Esophagus (tissue), 2 donors: ENCODE data around the gene RGP1. TPM values are rescaled to one million over a fixed set of nuclear protein-coding genes. Genes with fewer than 3 reads are reported as not detected.
A peak's percentile ranks its signal among the peaks of the same experiment; 100 is the strongest.

Source experiments
- H3K27ac ChIP-seq, 2 donors: one replicate each; pipeline ENCODE4 v1.5.1; 2013; ENCODE audit warnings: low read depth in 2 of 2, mild to moderate bottlenecking in 2 of 2, inconsistent platforms in 1 of 2, low read length in 1 of 2, moderate library complexity in 1 of 2
- H3K27me3 ChIP-seq, 2 donors: one replicate each; pipeline ENCODE4 v1.6.1; 2013; ENCODE audit warnings: low read length in 2 of 2, control low read depth in 1 of 2, mild to moderate bottlenecking in 1 of 2; ENCODE audit not compliant: insufficient read depth in 2 of 2, control insufficient read depth in 1 of 2
- H3K36me3 ChIP-seq, 2 donors: one replicate each; pipeline ENCODE4 v1.6.1; 2013; ENCODE audit warnings: low read length in 1 of 2; ENCODE audit not compliant: control insufficient read depth in 2 of 2, insufficient read depth in 2 of 2
- H3K4me1 ChIP-seq, 2 donors: one replicate each; pipeline ENCODE4 v1.6.1; 2013; ENCODE audit warnings: low read length in 1 of 2; ENCODE audit not compliant: control insufficient read depth in 2 of 2, insufficient read depth in 2 of 2
- H3K4me3 ChIP-seq, 2 donors: one replicate each; pipeline ENCODE4 v1.5.1; 2013; ENCODE audit warnings: low read length in 2 of 2, mild to moderate bottlenecking in 2 of 2, low read depth in 1 of 2, moderate library complexity in 1 of 2
- H3K9me3 ChIP-seq, 2 donors: one replicate each; pipeline ENCODE4 v1.6.1; 2013; ENCODE audit warnings: mild to moderate bottlenecking in 2 of 2, low read depth in 1 of 2, low read length in 1 of 2, moderate library complexity in 1 of 2; ENCODE audit not compliant: control insufficient read depth in 2 of 2, insufficient read depth in 1 of 2
- WGBS, 2 donors: extraction: QIAGEN DNeasy Blood & Tissue Kit; methylation state at CpG; one replicate each; pipeline ENCODE4 v1.1.7; 2013; 5-methylcytosine and 5-hydroxymethylcytosine counted together
- polyA plus RNA-seq, 2 donors: library from polyadenylated mRNA; stranded (reverse); fragments of 200-250 nt; gene quantifications; one replicate each; pipeline ENCODE4 v1.2.3, GENCODE V29; 2013
- donor health status: healthy with polysubstance abuse.
- donor health status: Bipolar disorder and iron deficiency.

Gene RGP1
- polyA plus RNA-seq, 2 donors = 5.3 to 6.3 TPM

- H3K36me3 ChIP-seq = no peaks in the 10 kb centered on the region
- no peaks in the 10 kb centered on the region for H3K4me1 ChIP-seq
- H3K27ac ChIP-seq = no peak overlapping the region
- H3K9me3 ChIP-seq = no peaks in the 10 kb centered on the region
- H3K4me3 ChIP-seq = no peak overlapping the region
- 91 to 95% methylated on average over 14 of the region's 14 CpGs for WGBS, 2 donors
- no peaks in the 10 kb centered on the region for H3K27me3 ChIP-seq
Measured at GRCh38 chr9:35792826-35793225, 43.7 kb downstream of the RGP1 start.

- H3K4me1 ChIP-seq = no peaks in the 10 kb centered on the region
- 65 to 82% methylated on average over 2 of the region's 2 CpGs for WGBS, 2 donors
- no peaks in the 10 kb centered on the region for H3K9me3 ChIP-seq
- H3K27me3 ChIP-seq = no peaks in the 10 kb centered on the region
- no peaks in the 10 kb centered on the region for H3K36me3 ChIP-seq
- no peak overlapping the region for H3K4me3 ChIP-seq
- no peak overlapping the region for H3K27ac ChIP-seq
Measured at GRCh38 chr9:35793461-35793860, 44.4 kb downstream of the RGP1 start.

GRCh38 chr9:35795695-35796094 lies 46.6 kb downstream of the RGP1 start:
- Histone ChIP-seq H3K9me3 (no peaks in the 10 kb centered on the region), H3K27me3 (no peaks in the 10 kb centered on the region), H3K27ac (no peak overlapping the region), H3K36me3 (peaks cover 0 to under 1% of the 10 kb centered on the region in 2 donors), H3K4me3 (no peak overlapping the region), H3K4me1 (no peaks in the 10 kb centered on the region)

GRCh38 chr9:35797311-35798109 lies 48.4 kb downstream of the RGP1 start:
- H3K9me3 ChIP-seq = no peaks in the 10 kb centered on the region
- 83 to 85% methylated on average over 6 of the region's 6 CpGs for WGBS, 2 donors
- H3K27ac ChIP-seq = no peak overlapping the region
- no peaks in the 10 kb centered on the region for H3K4me1 ChIP-seq
- no peak overlapping the region for H3K4me3 ChIP-seq
- no peaks in the 10 kb centered on the region for H3K27me3 ChIP-seq
- H3K36me3 ChIP-seq = peaks cover 0 to 3% of the 10 kb centered on the region in 2 donors

GRCh38 chr9:35798658-35799374 lies 49.7 kb downstream of the RGP1 start:
- H3K4me1 ChIP-seq = no peaks in the 10 kb centered on the region
- H3K36me3 ChIP-seq = peaks cover 0 to 3% of the 10 kb centered on the region in 2 donors
- no peak overlapping the region for H3K4me3 ChIP-seq
- H3K9me3 ChIP-seq = no peaks in the 10 kb centered on the region
- H3K27ac ChIP-seq = peak overlapping the region in 1 of 2 donors; percentile 30
- no peaks in the 10 kb centered on the region for H3K27me3 ChIP-seq
- 85 to 92% methylated on average over 4 of the region's 4 CpGs for WGBS, 2 donors

- Histone ChIP-seq H3K9me3 (no peaks in the 10 kb centered on the region), H3K4me1 (no peaks in the 10 kb centered on the region), H3K27ac (no peak overlapping the region), H3K36me3 (peaks cover 0 to 3% of the 10 kb centered on the region in 2 donors), H3K27me3 (no peaks in the 10 kb centered on the region), H3K4me3 (no peak overlapping the region)
- 85 to 89% methylated on average over 7 of the region's 7 CpGs for WGBS, 2 donors
Measured at GRCh38 chr9:35800530-35800929, 51.4 kb downstream of the RGP1 start.

- peaks cover 0 to 7% of the 10 kb centered on the region in 2 donors for H3K36me3 ChIP-seq
- no peaks in the 10 kb centered on the region for H3K27me3 ChIP-seq
- no peaks in the 10 kb centered on the region for H3K4me1 ChIP-seq
- no peaks in the 10 kb centered on the region for H3K9me3 ChIP-seq
- no peak overlapping the region for H3K27ac ChIP-seq
- 88 to 90% methylated on average over 13 of the region's 13 CpGs for WGBS, 2 donors
- no peak overlapping the region for H3K4me3 ChIP-seq
Measured at GRCh38 chr9:35801328-35802128, 52.4 kb downstream of the RGP1 start.

GRCh38 chr9:35806101-35806500 lies 57.0 kb downstream of the RGP1 start:
- Histone ChIP-seq H3K27me3 (no peaks in the 10 kb centered on the region), H3K36me3 (peaks cover 3 to 4% of the 10 kb centered on the region in 2 donors)
- WGBS, 2 donors = 97 to 98% methylated on average over 8 of the region's 8 CpGs

More at GRCh38 chr9:35806101-35806500, 57.0 kb downstream of the RGP1 start:
- no peaks in the 10 kb centered on the region for H3K4me1 ChIP-seq
- no peak overlapping the region for H3K27ac ChIP-seq
- H3K9me3 ChIP-seq = no peaks in the 10 kb centered on the region
- H3K4me3 ChIP-seq = no peak overlapping the region
